ENCODE measurements around the gene IL33. TPM values are rescaled to one million over a fixed set of nuclear protein-coding genes. Genes with fewer than 3 reads are reported as not detected.

Gene IL33
- total and polyA plus RNA-seq, 2 donors (not counting 1 experiment from before 2014, with no cell fraction given), result not detected

DNA sequence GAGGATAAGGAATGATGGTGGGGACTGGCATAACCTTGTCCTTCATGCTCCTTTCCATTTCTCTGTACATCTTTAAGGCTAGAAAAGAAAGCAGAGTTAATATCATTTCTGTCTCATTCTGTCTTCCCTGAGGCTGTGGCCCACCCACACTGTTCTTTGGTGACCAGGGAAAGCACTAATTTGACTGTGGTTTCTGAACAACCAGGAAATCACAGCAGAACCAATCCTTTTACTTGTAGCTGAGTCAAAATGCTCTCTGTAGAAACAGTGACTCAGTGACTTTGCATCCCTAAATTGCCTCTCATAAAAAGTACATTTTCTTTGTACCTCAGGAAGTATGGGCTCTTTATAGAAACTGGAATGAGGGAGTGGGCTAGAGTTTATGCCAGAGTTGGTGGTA, 28.1 kb downstream of the IL33 start:
- Histone ChIP-seq H3K9me3 (ENCODE audit: control extremely low read depth in 1 of 3, control insufficient read depth in 2 of 3, insufficient read depth in 1 of 3, low read length in 2 of 3) (no peaks in the 10 kb centered on the region), H4K20me1 (ENCODE audit: control insufficient read depth, insufficient read depth, low read length, poor library complexity, severe bottlenecking) (no peaks in the 10 kb centered on the region), H3K4me3 (ENCODE audit: control extremely low read depth in 1 of 5, extremely low read depth in 1 of 5, insufficient read depth in 1 of 5, low read depth in 2 of 5, low read length in 4 of 5) (no peak overlapping the region), H3K4me1 (ENCODE audit: control insufficient read depth in 2 of 2, insufficient read depth in 2 of 2, low read length in 2 of 2) (no peaks in the 10 kb centered on the region), H3K36me3 (replicated peaks in 1 of 2; ENCODE audit: control extremely low read depth in 1 of 2, control insufficient read depth in 1 of 2, extremely low read depth in 1 of 2, insufficient read depth in 2 of 2, low read length in 1 of 2) (no peaks in the 10 kb centered on the region), H3K27me3 (replicated peaks in 1 of 4; ENCODE audit: control extremely low read depth in 1 of 4, control insufficient read depth in 3 of 4, insufficient read depth in 4 of 4, low read length in 3 of 4) (no peaks in the 10 kb centered on the region), H3K27ac (ENCODE audit: low read length in 2 of 2) (no peak overlapping the region), H3K79me2 (ENCODE audit: control insufficient read depth, insufficient read depth, low read length) (no peaks in the 10 kb centered on the region), H3K4me2 (replicated peaks; ENCODE audit: low read depth, low read length, poor library complexity, severe bottlenecking) (no peak overlapping the region), H2AFZ (ENCODE audit: insufficient read depth, low read depth, low read length, poor library complexity, severe bottlenecking) (no peak overlapping the region), H3K9ac (ENCODE audit: low read length) (no peak overlapping the region)
- ATAC-seq (ENCODE audit: low read depth) (no peak), DNase-seq (no peak)
- Mint-ChIP-seq H3K27ac (no peak overlapping the region), H3K27me3 (peaks cover 44% of the 10 kb centered on the region), H3K4me1 (no peaks in the 10 kb centered on the region), H3K4me3 (no peak overlapping the region), H3K9me3 (ENCODE audit: insufficient read depth) (no peaks in the 10 kb centered on the region)
- no peak for TF ChIP-seq EZH2 (IDR thresholded peaks at IDR 0.05; ENCODE audit: borderline replicate concordance, insufficient read depth, low read depth, low read length, poor library complexity, severe bottlenecking)
- TF ChIP-seq, protein P1, sequence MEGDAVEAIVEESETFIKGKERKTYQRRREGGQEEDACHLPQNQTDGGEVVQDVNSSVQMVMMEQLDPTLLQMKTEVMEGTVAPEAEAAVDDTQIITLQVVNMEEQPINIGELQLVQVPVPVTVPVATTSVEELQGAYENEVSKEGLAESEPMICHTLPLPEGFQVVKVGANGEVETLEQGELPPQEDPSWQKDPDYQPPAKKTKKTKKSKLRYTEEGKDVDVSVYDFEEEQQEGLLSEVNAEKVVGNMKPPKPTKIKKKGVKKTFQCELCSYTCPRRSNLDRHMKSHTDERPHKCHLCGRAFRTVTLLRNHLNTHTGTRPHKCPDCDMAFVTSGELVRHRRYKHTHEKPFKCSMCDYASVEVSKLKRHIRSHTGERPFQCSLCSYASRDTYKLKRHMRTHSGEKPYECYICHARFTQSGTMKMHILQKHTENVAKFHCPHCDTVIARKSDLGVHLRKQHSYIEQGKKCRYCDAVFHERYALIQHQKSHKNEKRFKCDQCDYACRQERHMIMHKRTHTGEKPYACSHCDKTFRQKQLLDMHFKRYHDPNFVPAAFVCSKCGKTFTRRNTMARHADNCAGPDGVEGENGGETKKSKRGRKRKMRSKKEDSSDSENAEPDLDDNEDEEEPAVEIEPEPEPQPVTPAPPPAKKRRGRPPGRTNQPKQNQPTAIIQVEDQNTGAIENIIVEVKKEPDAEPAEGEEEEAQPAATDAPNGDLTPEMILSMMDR (IDR thresholded peaks at IDR 0.05), result no peak
- intact Hi-C loops (cut with micrococcal nuclease), result no loop called here
- ChIA-PET CTCF (no interaction called here), POLR2A (no interaction called here)

DNA sequence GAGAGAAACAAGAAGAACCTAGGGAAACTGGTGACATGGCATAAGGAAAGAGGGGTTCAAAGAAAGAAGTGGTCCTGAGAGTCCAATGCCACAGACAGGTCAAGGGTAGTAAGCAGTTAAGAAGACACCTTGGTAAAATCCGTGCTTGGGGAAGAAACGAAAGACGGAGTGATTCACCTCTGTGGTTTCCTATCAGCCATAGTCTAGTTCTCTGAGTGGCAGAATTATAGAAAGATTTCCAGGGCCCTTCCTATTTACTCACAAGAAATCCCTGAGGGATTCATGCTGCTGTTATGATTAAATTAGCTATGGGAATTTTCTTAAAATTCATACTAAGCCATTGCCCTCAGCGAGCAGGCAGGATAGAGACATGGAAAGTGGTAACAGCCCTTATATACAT, 31.7 kb downstream of the IL33 start:
- Histone ChIP-seq H3K4me2 (replicated peaks; ENCODE audit: low read depth, low read length, poor library complexity, severe bottlenecking) (no peak overlapping the region), H3K27ac (ENCODE audit: low read length in 2 of 2) (no peak overlapping the region), H3K36me3 (replicated peaks in 1 of 2; ENCODE audit: control extremely low read depth in 1 of 2, control insufficient read depth in 1 of 2, extremely low read depth in 1 of 2, insufficient read depth in 2 of 2, low read length in 1 of 2) (no peaks in the 10 kb centered on the region), H3K4me1 (ENCODE audit: control insufficient read depth in 2 of 2, insufficient read depth in 2 of 2, low read length in 2 of 2) (no peaks in the 10 kb centered on the region), H3K9ac (ENCODE audit: low read length) (no peak overlapping the region), H3K4me3 (ENCODE audit: control extremely low read depth in 1 of 5, extremely low read depth in 1 of 5, insufficient read depth in 1 of 5, low read depth in 2 of 5, low read length in 4 of 5) (no peak overlapping the region), H4K20me1 (ENCODE audit: control insufficient read depth, insufficient read depth, low read length, poor library complexity, severe bottlenecking) (no peaks in the 10 kb centered on the region), H3K79me2 (ENCODE audit: control insufficient read depth, insufficient read depth, low read length) (no peaks in the 10 kb centered on the region), H3K9me3 (ENCODE audit: control extremely low read depth in 1 of 3, control insufficient read depth in 2 of 3, insufficient read depth in 1 of 3, low read length in 2 of 3) (no peaks in the 10 kb centered on the region), H2AFZ (ENCODE audit: insufficient read depth, low read depth, low read length, poor library complexity, severe bottlenecking) (no peak overlapping the region), H3K27me3 (replicated peaks in 1 of 4; ENCODE audit: control extremely low read depth in 1 of 4, control insufficient read depth in 3 of 4, insufficient read depth in 4 of 4, low read length in 3 of 4) (no peaks in the 10 kb centered on the region)
- ChIA-PET POLR2A (no interaction called here), CTCF (no interaction called here)
- H3K27me3 Mint-ChIP-seq, result peaks cover 29% of the 10 kb centered on the region
- H3K4me3 Mint-ChIP-seq, result no peak overlapping the region
- H3K4me1 Mint-ChIP-seq, result no peaks in the 10 kb centered on the region
- ATAC-seq (ENCODE audit: low read depth), result no peak
- WGBS (ENCODE audit: insufficient coverage), result 80% methylated on average over 1 of the region's 4 CpGs
- intact Hi-C loops (cut with micrococcal nuclease), result no loop called here
- DNase-seq, result no peak
- no peaks in the 10 kb centered on the region for H3K9me3 Mint-ChIP-seq (ENCODE audit: insufficient read depth)
- H3K27ac Mint-ChIP-seq, result no peak overlapping the region
- TF ChIP-seq, protein P1 (IDR thresholded peaks at IDR 0.05), result no peak
- no peak for TF ChIP-seq EZH2 (IDR thresholded peaks at IDR 0.05; ENCODE audit: borderline replicate concordance, insufficient read depth, low read depth, low read length, poor library complexity, severe bottlenecking)

Data from B cell (primary cell).